ENCODE measurements around the gene TMLHE. TPM values are rescaled to one million over a fixed set of nuclear protein-coding genes. Genes with fewer than 3 reads are reported as not detected.
"Not testable (repeated sequence)": the region's sequence is repeated elsewhere in the genome, so short reads cannot be mapped to it uniquely, and the experiment has no call there.

TMLHE gene
- total and polyA plus RNA-seq, 4 donors: 14.5 to 29.3 (median 21.8) TPM

DNA sequence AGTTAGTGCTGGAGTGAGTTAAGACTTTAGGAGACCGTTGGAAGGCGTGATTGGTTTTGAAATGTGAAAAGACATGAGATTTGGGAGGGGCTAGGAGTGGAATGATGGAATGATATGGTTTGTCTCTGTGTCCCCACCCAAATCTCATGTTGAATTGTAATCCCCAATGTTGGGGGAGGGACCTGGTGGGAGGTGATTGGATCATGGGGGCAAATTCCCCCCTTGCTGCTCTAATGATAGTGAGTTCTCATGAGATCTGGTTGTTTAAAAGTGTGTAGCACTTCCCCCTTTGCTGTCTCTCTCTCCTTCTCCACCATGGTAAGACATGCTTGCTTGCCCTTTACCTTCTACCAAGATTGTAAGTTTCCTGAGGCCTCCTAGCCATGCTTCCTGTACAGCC lies 85.7 kb downstream of the TMLHE start:
- DNase-seq (ENCODE audit: low read depth in 4 of 6, low spot score in 6 of 6); H3K27me3 ChIP-seq (ENCODE audit: control insufficient read depth, insufficient read depth, low read length); H3K36me3 ChIP-seq (ENCODE audit: control insufficient read depth, insufficient read depth, low read length); H3K4me3 ChIP-seq (ENCODE audit: low read depth, low read length); H3K27ac ChIP-seq (ENCODE audit: low read depth, low read length); H3K4me1 ChIP-seq (ENCODE audit: control insufficient read depth, insufficient read depth, low read length); H3K9me3 ChIP-seq (ENCODE audit: control insufficient read depth, insufficient read depth, low read length): not testable (repeated sequence)
- WGBS (ENCODE audit: insufficient coverage): 94% methylated on average over 2 of the region's 2 CpGs

GRCh38 chrX:155514225-155514624 lies 98.5 kb downstream of the TMLHE start:
- Histone ChIP-seq H3K4me3 (ENCODE audit: low read depth, low read length) (no peak overlapping the region), H3K27ac (ENCODE audit: low read depth, low read length) (no peak overlapping the region)

GRCh38 chrX:155505296-155505695 lies 107.5 kb downstream of the TMLHE start:
- DNase-seq (ENCODE audit: low read depth in 4 of 6, low spot score in 6 of 6): no peak
- H3K27me3 ChIP-seq (ENCODE audit: control insufficient read depth, insufficient read depth, low read length): no peaks in the 10 kb centered on the region
- no peaks in the 10 kb centered on the region for H3K4me1 ChIP-seq (ENCODE audit: control insufficient read depth, insufficient read depth, low read length)
- H3K9me3 ChIP-seq (ENCODE audit: control insufficient read depth, insufficient read depth, low read length): peaks cover 3% of the 10 kb centered on the region
- H3K36me3 ChIP-seq (ENCODE audit: control insufficient read depth, insufficient read depth, low read length): no peaks in the 10 kb centered on the region
- no peak overlapping the region for H3K27ac ChIP-seq (ENCODE audit: low read depth, low read length)
- H3K4me3 ChIP-seq (ENCODE audit: low read depth, low read length): no peak overlapping the region

More at GRCh38 chrX:155514225-155514624, 98.5 kb downstream of the TMLHE start:
- H3K9me3 ChIP-seq (ENCODE audit: control insufficient read depth, insufficient read depth, low read length): no peaks in the 10 kb centered on the region
- peaks cover 2% of the 10 kb centered on the region for H3K36me3 ChIP-seq (ENCODE audit: control insufficient read depth, insufficient read depth, low read length)
- no peaks in the 10 kb centered on the region for H3K27me3 ChIP-seq (ENCODE audit: control insufficient read depth, insufficient read depth, low read length)
- H3K4me1 ChIP-seq (ENCODE audit: control insufficient read depth, insufficient read depth, low read length): no peaks in the 10 kb centered on the region
- DNase-seq (ENCODE audit: low read depth in 4 of 6, low spot score in 6 of 6): no peak

DNA sequence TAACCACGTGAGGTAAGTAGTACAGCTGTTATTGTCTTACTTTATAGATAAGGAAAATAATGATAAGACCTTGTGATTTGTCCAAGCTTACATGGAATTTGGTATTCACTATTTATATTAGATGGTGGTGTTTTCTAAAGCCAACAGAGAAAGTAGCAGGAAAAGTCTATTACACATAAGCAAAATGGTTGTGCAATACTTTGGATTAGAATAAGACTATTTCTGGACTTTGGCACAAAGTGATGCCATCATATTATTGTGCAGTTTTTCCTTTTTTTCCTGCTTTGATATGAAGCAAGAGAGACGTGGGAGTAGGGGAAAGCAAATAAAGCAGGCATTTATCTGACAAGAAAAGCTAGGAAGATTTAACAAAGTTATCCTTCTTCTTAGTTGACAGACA lies 117.6 kb downstream of the TMLHE start:
- not testable (repeated sequence) for DNase-seq (ENCODE audit: low read depth in 4 of 6, low spot score in 6 of 6); H3K27ac ChIP-seq (ENCODE audit: low read depth, low read length); H3K4me3 ChIP-seq (ENCODE audit: low read depth, low read length); H3K27me3 ChIP-seq (ENCODE audit: control insufficient read depth, insufficient read depth, low read length); H3K4me1 ChIP-seq (ENCODE audit: control insufficient read depth, insufficient read depth, low read length); H3K9me3 ChIP-seq (ENCODE audit: control insufficient read depth, insufficient read depth, low read length); H3K36me3 ChIP-seq (ENCODE audit: control insufficient read depth, insufficient read depth, low read length)
- no CpG with 5 or more reads among the region's 2 CpGs for WGBS (ENCODE audit: insufficient coverage)

DNA sequence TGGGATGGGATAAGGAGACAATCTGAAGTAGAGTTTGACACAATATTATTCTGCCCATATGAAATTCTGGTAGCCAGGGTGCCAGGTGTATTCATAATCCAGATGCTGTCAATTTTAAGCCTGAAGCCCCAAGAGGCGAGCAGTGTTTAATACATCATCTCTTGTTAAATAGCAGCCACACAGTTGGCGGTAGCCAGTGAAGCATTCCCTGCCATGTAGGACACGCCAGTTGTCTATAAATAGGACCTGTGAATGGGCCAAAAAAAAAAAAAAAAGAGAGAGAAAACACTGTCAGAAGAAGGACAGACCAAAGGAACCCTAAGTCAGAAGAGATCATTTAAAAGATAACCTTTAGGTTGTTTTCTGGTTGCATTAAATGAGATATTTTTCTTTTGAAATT lies 121.3 kb downstream of the TMLHE start:
- WGBS (ENCODE audit: insufficient coverage): no CpG with 5 or more reads among the region's 3 CpGs
- H3K27ac ChIP-seq (ENCODE audit: low read depth, low read length); H3K4me1 ChIP-seq (ENCODE audit: control insufficient read depth, insufficient read depth, low read length); H3K9me3 ChIP-seq (ENCODE audit: control insufficient read depth, insufficient read depth, low read length); DNase-seq (ENCODE audit: low read depth in 4 of 6, low spot score in 6 of 6); H3K27me3 ChIP-seq (ENCODE audit: control insufficient read depth, insufficient read depth, low read length); H3K36me3 ChIP-seq (ENCODE audit: control insufficient read depth, insufficient read depth, low read length); H3K4me3 ChIP-seq (ENCODE audit: low read depth, low read length): not testable (repeated sequence)

DNA sequence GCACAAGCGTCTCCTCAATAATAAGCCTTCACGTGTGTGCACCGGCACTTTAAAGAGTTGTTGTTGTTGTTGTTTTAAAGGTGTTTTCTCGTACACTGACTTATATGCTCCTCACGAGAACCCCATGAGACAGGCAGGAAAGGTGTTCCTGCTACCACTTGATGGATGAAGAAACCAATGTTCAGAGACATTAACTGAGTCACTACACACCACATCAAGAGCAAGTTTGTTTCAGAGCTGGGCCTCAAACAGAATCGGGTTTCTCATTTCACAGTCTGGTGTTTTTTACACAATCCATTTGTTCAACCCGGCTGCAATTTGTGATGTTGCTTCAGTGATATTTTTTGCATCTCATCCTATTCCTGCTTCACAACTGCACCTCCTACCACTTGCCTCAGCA lies 135.6 kb downstream of the TMLHE start:
- not testable (repeated sequence) for H3K27ac ChIP-seq (ENCODE audit: low read depth, low read length); H3K4me1 ChIP-seq (ENCODE audit: control insufficient read depth, insufficient read depth, low read length); H3K9me3 ChIP-seq (ENCODE audit: control insufficient read depth, insufficient read depth, low read length); H3K4me3 ChIP-seq (ENCODE audit: low read depth, low read length); DNase-seq (ENCODE audit: low read depth in 4 of 6, low spot score in 6 of 6); H3K27me3 ChIP-seq (ENCODE audit: control insufficient read depth, insufficient read depth, low read length); H3K36me3 ChIP-seq (ENCODE audit: control insufficient read depth, insufficient read depth, low read length)
- WGBS (ENCODE audit: insufficient coverage): no CpG with 5 or more reads among the region's 7 CpGs

GRCh38 chrX:155466269-155466938 lies 146.3 kb downstream of the TMLHE start:
- not testable (repeated sequence) for H3K4me3 ChIP-seq (ENCODE audit: low read depth, low read length); H3K27ac ChIP-seq (ENCODE audit: low read depth, low read length); H3K9me3 ChIP-seq (ENCODE audit: control insufficient read depth, insufficient read depth, low read length); H3K27me3 ChIP-seq (ENCODE audit: control insufficient read depth, insufficient read depth, low read length); H3K4me1 ChIP-seq (ENCODE audit: control insufficient read depth, insufficient read depth, low read length); H3K36me3 ChIP-seq (ENCODE audit: control insufficient read depth, insufficient read depth, low read length); DNase-seq (ENCODE audit: low read depth in 4 of 6, low spot score in 6 of 6)
- no CpG with 5 or more reads among the region's 9 CpGs for WGBS (ENCODE audit: insufficient coverage)

DNA sequence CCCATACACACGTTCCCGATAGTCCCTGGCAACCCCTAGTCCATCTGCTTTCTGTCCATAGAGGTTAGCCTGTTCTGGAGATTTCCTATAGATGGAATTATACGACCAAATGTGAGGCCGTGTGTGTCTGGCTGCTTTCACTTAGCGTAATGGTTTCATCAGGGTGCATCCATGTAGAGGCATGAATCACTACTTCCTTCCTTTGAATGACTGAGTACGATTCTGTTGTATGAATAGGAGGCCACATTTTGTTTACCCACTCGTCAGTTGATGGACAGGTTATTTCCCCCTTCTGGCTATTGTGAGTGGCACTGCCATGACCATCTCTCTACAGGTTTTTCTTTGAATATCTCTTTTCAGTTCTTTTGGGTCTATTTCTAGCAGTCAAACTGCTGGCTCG lies 152.3 kb downstream of the TMLHE start:
- not testable (repeated sequence) for H3K27ac ChIP-seq (ENCODE audit: low read depth, low read length); H3K4me3 ChIP-seq (ENCODE audit: low read depth, low read length); DNase-seq (ENCODE audit: low read depth in 4 of 6, low spot score in 6 of 6); H3K9me3 ChIP-seq (ENCODE audit: control insufficient read depth, insufficient read depth, low read length); H3K27me3 ChIP-seq (ENCODE audit: control insufficient read depth, insufficient read depth, low read length); H3K4me1 ChIP-seq (ENCODE audit: control insufficient read depth, insufficient read depth, low read length); H3K36me3 ChIP-seq (ENCODE audit: control insufficient read depth, insufficient read depth, low read length)
- WGBS (ENCODE audit: insufficient coverage): no CpG with 5 or more reads among the region's 8 CpGs

DNA sequence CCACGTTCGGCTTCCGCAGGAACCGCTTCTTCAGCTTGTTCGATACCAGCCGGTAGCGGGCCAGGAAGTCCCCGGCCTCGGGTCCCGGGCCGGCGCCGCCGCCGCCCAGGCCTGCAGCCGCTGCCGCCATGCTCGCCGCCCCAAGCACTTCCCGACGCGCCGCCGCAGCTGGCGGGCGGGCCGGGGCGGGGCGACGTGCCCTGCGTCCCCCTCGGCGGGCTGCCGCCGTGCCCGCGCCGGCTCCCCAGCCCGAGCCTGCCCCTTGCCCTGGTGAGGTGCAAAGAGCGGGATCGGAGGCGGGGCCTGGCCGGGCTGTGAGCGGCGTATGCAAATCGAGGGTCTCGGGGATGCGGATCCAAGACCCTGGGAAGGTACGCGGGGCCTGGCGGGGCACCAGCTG lies 154.3 kb downstream of the TMLHE start, which contains the start of gene F8A3:
Gene F8A3 (minus strand): TSS at position 150 of the 400 bp plus-strand sequence. CDS start 20 bp downstream, at position 130.
- no CpG with 5 or more reads among the region's 51 CpGs for WGBS (ENCODE audit: insufficient coverage)
- not testable (repeated sequence) for H3K36me3 ChIP-seq (ENCODE audit: control insufficient read depth, insufficient read depth, low read length); H3K4me1 ChIP-seq (ENCODE audit: control insufficient read depth, insufficient read depth, low read length); H3K9me3 ChIP-seq (ENCODE audit: control insufficient read depth, insufficient read depth, low read length); H3K27me3 ChIP-seq (ENCODE audit: control insufficient read depth, insufficient read depth, low read length); H3K27ac ChIP-seq (ENCODE audit: low read depth, low read length); DNase-seq (ENCODE audit: low read depth in 4 of 6, low spot score in 6 of 6); H3K4me3 ChIP-seq (ENCODE audit: low read depth, low read length)

DNA sequence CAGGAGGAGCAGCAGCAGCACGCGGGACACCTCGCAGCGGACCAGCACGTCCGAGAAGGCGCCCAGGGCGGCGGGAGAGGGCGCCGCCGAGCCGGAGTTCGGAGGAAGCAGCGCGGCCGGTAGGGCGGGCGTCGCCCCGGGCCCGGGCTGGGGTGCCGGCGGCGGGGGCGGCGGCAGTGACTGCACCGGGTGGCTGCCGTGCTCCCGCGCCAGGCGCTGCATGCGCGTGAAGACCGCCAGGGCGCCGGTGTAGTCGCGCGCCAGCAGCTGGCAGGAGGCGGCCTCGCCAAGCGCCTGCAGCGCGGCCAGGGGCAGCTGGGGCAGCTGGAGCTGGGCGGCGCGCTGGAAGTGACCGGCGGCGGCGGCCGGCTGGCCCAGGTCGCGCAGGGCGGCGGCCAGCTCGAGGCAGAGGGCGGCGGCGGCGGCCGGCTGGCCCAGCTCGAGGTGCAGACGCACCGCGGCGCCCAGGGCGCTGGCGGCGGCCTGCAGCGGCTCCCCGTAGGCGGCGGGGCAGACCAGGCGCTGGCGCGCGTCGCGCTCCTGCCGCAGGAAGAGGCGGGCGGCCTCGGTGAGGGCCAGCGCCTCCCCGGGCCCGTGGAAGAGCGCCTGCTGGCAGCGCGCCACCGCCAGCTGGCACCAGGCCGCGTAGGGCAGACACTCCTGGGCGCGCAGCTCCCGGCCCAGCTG lies 154.8 kb downstream of the TMLHE start:
- H3K27ac ChIP-seq (ENCODE audit: low read depth, low read length); DNase-seq (ENCODE audit: low read depth in 4 of 6, low spot score in 6 of 6); H3K4me3 ChIP-seq (ENCODE audit: low read depth, low read length); H3K9me3 ChIP-seq (ENCODE audit: control insufficient read depth, insufficient read depth, low read length); H3K4me1 ChIP-seq (ENCODE audit: control insufficient read depth, insufficient read depth, low read length); H3K36me3 ChIP-seq (ENCODE audit: control insufficient read depth, insufficient read depth, low read length); H3K27me3 ChIP-seq (ENCODE audit: control insufficient read depth, insufficient read depth, low read length): not testable (repeated sequence)
- WGBS (ENCODE audit: insufficient coverage): no CpG with 5 or more reads among the region's 97 CpGs
